ENCODE data around the gene HSPB8. TPM values are rescaled to one million over a fixed set of nuclear protein-coding genes. Genes with fewer than 3 reads are reported as not detected.

The HSPB8 gene
- total RNA-seq, 2 experiments from 2014 or later = not detected

- TF ChIP-seq CTCF (IDR thresholded peaks at IDR 0.05) = no peak
- DNase-seq (no peak), ATAC-seq (no peak)
- Mint-ChIP-seq H3K4me1 (ENCODE audit: low read depth) (no peaks in the 10 kb centered on the region), H3K27ac (no peak overlapping the region), H3K27me3 (peaks cover 3% of the 10 kb centered on the region), H3K4me3 (no peak overlapping the region), H3K9me3 (no peaks in the 10 kb centered on the region), H3K36me3 (ENCODE audit: low read depth) (no peaks in the 10 kb centered on the region)
- ChIA-PET CTCF (no interaction called here), POLR2A (no interaction called here)
- intact Hi-C loops (cut with micrococcal nuclease) = no loop called here
These were observed 3.2 kb downstream of the HSPB8 start for GRCh38 chr12:119181944-119182343.

- intact Hi-C loops (cut with micrococcal nuclease) = no loop called here
- no peak for TF ChIP-seq CTCF (IDR thresholded peaks at IDR 0.05)
- H3K27me3 Mint-ChIP-seq = peaks cover 3% of the 10 kb centered on the region
- H3K9me3 Mint-ChIP-seq = no peaks in the 10 kb centered on the region
- ATAC-seq = no peak
- H3K4me1 Mint-ChIP-seq (ENCODE audit: low read depth) = no peaks in the 10 kb centered on the region
- no peak overlapping the region for H3K27ac Mint-ChIP-seq
- DNase-seq = no peak
- H3K36me3 Mint-ChIP-seq (ENCODE audit: low read depth) = no peaks in the 10 kb centered on the region
- POLR2A ChIA-PET = no interaction called here
- no peak overlapping the region for H3K4me3 Mint-ChIP-seq
- CTCF ChIA-PET = no interaction called here
These were observed 4.2 kb downstream of the HSPB8 start for GRCh38 chr12:119182701-119183493.

- ATAC-seq = no peak
- no peaks in the 10 kb centered on the region for H3K4me1 Mint-ChIP-seq (ENCODE audit: low read depth)
- H3K36me3 Mint-ChIP-seq (ENCODE audit: low read depth) = no peaks in the 10 kb centered on the region
- POLR2A ChIA-PET = no interaction called here
- H3K9me3 Mint-ChIP-seq = no peaks in the 10 kb centered on the region
- H3K27me3 Mint-ChIP-seq = no peaks in the 10 kb centered on the region
- H3K27ac Mint-ChIP-seq = no peak overlapping the region
- CTCF ChIA-PET = no interaction called here
- TF ChIP-seq CTCF (IDR thresholded peaks at IDR 0.05) = no peak
- no peak overlapping the region for H3K4me3 Mint-ChIP-seq
- DNase-seq = no peak
- intact Hi-C loops (cut with micrococcal nuclease) = no loop called here
These were observed 5.4 kb downstream of the HSPB8 start for GRCh38 chr12:119183942-119184695.

- ChIA-PET POLR2A (no interaction called here), CTCF (no interaction called here)
- H3K4me3 Mint-ChIP-seq = no peak overlapping the region
- ATAC-seq = no peak
- H3K36me3 Mint-ChIP-seq (ENCODE audit: low read depth) = no peaks in the 10 kb centered on the region
- no peaks in the 10 kb centered on the region for H3K27me3 Mint-ChIP-seq
- TF ChIP-seq CTCF (IDR thresholded peaks at IDR 0.05) = no peak
- intact Hi-C loops (cut with micrococcal nuclease) = no loop called here
- H3K9me3 Mint-ChIP-seq = no peaks in the 10 kb centered on the region
- no peak for DNase-seq
- H3K27ac Mint-ChIP-seq = no peak overlapping the region
- no peaks in the 10 kb centered on the region for H3K4me1 Mint-ChIP-seq (ENCODE audit: low read depth)
These were observed 16.5 kb downstream of the HSPB8 start for GRCh38 chr12:119195256-119195655.

- Mint-ChIP-seq H3K9me3 (no peaks in the 10 kb centered on the region), H3K27ac (no peak overlapping the region), H3K27me3 (no peaks in the 10 kb centered on the region), H3K4me3 (no peak overlapping the region), H3K36me3 (ENCODE audit: low read depth) (no peaks in the 10 kb centered on the region), H3K4me1 (ENCODE audit: low read depth) (no peaks in the 10 kb centered on the region)
- DNase-seq = no peak
- ChIA-PET CTCF (no interaction called here), POLR2A (no interaction called here)
- no peak for ATAC-seq
- no peak for TF ChIP-seq CTCF (IDR thresholded peaks at IDR 0.05)
- intact Hi-C loops (cut with micrococcal nuclease) = no loop called here
These were observed 19.7 kb downstream of the HSPB8 start for GRCh38 chr12:119198440-119198839.
